PFSK-1 (cell line): ENCODE measurements around the gene NPPA.

Experiments used
- FOXP2 ChIP-seq: optimal IDR thresholded peaks from 2 replicates; pipeline ENCODE3; 2011; ENCODE audit warnings: borderline replicate concordance, control low read depth, inconsistent platforms; ENCODE audit not compliant: insufficient read depth; ENCODE audit errors: extremely low read length, extremely low read depth
- POLR2AphosphoS5 ChIP-seq: IDR thresholded peaks from 2 replicates; pipeline ENCODE4 v1.6.1; 2012; ENCODE audit warnings: low read depth, mild to moderate bottlenecking, control low read depth, low read length, moderate library complexity
- SIN3A ChIP-seq: IDR thresholded peaks from 2 replicates; pipeline ENCODE4 v1.6.1; 2012; ENCODE audit warnings: mild to moderate bottlenecking, low read length, moderate library complexity, borderline replicate concordance; ENCODE audit not compliant: insufficient read depth
- TAF1 ChIP-seq: IDR thresholded peaks from 2 replicates; pipeline ENCODE4 v1.6.1; 2012; ENCODE audit warnings: low read length, control low read depth, borderline replicate concordance; ENCODE audit not compliant: insufficient read depth
- TF ChIP-seq, protein P1 (sequence below), 2 experiments: IDR thresholded peaks; 2 replicates each; pipeline versions ENCODE4 v1.6.1 to v1.8.0; 2011 to 2012; ENCODE audit warnings: low read depth in 2 of 2, low read length in 2 of 2, control low read depth in 1 of 2, inconsistent platforms in 1 of 2, mild to moderate bottlenecking in 1 of 2, moderate library complexity in 1 of 2; ENCODE audit not compliant: insufficient read depth in 1 of 2

Gene NPPA

DNA sequence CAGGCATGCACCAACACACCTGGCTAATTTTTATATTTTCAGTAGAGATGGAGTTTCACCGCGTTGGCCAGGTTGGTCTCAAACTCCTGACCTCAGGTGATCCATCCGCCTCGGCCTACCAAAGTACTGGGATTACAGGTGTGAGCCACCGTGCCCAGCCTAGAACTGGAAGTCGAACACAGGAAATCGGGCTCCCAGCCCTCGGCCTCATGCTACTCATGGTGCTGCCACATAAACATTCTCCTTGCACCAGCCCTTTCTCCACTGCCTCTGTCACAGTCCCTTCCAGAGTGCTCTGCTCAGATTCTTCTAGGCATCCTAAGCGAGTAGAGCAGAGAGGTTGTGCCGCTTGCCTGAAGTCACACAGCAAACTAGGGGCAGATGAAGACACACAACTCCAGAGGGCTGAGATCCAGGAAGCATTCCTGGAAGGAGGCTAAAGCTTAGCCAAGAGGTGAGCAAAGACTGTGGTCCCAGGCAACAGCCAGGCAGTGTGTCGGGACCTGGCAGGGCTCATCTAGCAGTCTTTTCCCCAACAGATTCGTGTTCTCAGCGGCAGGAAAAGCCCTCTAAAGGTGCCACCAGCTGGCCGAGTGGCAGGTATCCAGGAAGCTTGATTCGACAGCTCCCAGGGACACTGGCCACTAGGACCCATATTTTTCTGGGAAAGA is 40.8 kb upstream of the NPPA start:
- TF ChIP-seq POLR2AphosphoS5 (no peak), FOXP2 (no peak)

DNA sequence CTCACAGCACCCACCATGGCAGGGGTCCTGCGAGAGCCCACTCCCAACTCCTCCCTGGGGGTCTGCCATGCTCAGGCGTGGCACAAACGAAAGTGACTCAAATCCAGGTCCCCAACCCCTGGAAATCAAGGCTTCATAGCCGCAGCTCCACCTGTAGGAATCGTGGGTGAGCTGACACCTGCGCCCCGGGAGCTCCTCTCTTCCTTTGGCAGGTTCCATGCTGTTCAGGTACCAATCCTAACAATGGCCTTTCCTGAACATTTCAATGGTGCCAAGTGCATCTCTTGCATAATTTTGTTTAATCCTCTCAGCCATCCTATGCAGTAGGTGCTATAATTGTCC is 40.1 kb upstream of the NPPA start:
- no peak for TF ChIP-seq SIN3A
- TF ChIP-seq POLR2AphosphoS5, result no peak
- TF ChIP-seq TAF1, result no peak
- no peak for TF ChIP-seq FOXP2
- TF ChIP-seq, protein P1, sequence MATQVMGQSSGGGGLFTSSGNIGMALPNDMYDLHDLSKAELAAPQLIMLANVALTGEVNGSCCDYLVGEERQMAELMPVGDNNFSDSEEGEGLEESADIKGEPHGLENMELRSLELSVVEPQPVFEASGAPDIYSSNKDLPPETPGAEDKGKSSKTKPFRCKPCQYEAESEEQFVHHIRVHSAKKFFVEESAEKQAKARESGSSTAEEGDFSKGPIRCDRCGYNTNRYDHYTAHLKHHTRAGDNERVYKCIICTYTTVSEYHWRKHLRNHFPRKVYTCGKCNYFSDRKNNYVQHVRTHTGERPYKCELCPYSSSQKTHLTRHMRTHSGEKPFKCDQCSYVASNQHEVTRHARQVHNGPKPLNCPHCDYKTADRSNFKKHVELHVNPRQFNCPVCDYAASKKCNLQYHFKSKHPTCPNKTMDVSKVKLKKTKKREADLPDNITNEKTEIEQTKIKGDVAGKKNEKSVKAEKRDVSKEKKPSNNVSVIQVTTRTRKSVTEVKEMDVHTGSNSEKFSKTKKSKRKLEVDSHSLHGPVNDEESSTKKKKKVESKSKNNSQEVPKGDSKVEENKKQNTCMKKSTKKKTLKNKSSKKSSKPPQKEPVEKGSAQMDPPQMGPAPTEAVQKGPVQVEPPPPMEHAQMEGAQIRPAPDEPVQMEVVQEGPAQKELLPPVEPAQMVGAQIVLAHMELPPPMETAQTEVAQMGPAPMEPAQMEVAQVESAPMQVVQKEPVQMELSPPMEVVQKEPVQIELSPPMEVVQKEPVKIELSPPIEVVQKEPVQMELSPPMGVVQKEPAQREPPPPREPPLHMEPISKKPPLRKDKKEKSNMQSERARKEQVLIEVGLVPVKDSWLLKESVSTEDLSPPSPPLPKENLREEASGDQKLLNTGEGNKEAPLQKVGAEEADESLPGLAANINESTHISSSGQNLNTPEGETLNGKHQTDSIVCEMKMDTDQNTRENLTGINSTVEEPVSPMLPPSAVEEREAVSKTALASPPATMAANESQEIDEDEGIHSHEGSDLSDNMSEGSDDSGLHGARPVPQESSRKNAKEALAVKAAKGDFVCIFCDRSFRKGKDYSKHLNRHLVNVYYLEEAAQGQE (IDR thresholded peaks at IDR 0.05; ENCODE audit: insufficient read depth in 1 of 2, low read depth in 2 of 2, low read length in 2 of 2), result no peak

DNA sequence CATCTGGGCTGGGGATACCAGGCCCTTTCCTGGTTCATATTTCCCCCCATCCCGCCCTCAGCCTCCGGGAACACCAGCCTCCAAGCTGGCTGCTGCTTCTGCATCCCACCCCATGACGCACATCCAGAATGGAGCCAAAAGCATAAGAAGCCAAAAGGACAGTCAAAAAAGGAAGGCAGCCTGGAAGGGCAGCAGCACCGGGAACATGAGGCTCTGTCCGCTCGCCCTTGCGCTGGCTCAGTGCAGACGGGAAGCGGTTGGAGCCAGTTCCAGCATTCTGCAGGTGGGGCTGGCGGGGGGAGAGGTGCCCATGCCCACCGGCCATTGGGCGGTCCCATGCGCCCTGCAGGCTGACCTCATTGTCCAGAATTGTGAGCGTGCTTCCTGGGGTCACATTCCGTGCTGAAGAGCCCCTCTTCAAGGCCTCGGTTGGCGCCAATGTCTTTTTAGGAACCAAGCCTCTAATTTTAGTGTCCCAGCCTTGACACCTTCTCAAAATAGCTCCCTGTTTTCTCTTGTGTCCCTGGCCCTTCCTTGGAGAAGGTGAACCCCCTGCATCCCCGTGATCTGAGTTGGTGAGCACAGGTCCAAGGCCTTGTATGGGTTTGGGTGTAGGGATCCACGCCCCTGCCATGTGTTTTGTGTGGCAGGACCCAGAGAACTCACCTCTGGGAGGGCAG is 39.5 kb upstream of the NPPA start:
- TF ChIP-seq FOXP2 (no peak), POLR2AphosphoS5 (no peak), SIN3A (no peak), TAF1 (no peak)
- TF ChIP-seq, protein P1 (IDR thresholded peaks at IDR 0.05; ENCODE audit: insufficient read depth in 1 of 2, low read depth in 2 of 2, low read length in 2 of 2), result no peak

DNA sequence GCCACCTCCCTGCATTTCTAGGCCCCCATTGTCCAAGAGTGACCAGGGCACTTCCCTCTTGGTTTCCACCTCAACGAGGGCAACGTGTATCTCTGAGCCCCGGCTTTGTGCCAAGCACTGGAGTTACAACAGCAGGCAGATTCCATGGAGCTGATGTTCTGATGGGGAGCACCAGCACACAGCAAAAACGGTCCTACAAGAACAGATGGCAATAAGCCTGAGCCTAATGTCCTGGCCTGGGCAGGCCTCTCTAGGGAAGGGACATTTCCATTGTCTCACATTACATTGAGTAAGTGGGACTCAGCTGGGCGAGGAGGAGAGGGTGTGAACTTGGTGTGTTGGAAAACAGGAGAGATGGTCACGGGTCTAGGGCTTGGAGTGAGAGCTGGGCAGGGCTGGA is 38.3 kb upstream of the NPPA start:
- TF ChIP-seq SIN3A, result no peak
- TF ChIP-seq FOXP2, result no peak
- no peak for TF ChIP-seq POLR2AphosphoS5
- TF ChIP-seq, protein P1 (IDR thresholded peaks at IDR 0.05; ENCODE audit: insufficient read depth in 1 of 2, low read depth in 2 of 2, low read length in 2 of 2), result no peak
- no peak for TF ChIP-seq TAF1

DNA sequence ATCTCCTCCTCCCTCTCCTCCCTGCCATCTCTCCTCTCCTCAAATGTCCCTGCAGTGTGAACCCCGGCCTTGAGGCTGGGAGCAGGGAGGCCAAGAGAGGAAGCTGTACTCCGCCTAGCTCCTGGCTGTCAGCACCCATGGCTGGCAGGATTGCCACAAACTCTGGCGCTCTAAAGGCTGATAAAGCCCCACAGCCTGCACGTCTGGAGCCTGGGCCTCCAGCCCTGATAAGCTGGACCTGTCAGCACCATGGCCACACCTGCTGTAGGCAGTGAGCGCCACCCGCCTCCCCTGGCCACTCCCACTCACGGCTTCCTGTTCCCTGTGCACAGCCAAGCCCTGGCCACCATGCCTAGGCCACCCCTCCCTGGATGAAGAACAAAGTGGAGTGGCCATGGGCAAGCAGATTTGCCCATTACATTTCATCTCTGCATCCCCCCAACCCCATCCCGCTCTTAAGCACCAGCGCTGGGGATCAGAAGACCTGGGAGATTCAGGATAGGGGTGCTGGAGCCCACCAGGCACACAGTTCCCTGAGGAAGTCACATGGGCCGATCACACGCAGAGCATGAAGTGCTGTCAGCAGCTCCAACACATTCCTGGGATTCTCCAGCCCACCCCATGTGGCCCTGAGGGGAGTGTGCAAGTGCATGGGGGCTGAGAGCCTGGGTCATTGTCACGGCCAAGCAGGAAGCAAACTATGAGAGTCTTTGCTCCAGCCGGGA is 35.4 kb upstream of the NPPA start:
- TF ChIP-seq, protein P1 (IDR thresholded peaks at IDR 0.05; ENCODE audit: insufficient read depth in 1 of 2, low read depth in 2 of 2, low read length in 2 of 2), result 0 out of 4 replicates have a peak, but pooled peaks of 1 of the 2 experiments have one; percentile 15
- TF ChIP-seq POLR2AphosphoS5, result no peak
